GM12892 (cell line): ENCODE results near the gene SOS2.

ENCODE experiments used
- POLR2A ChIP-seq: IDR thresholded peaks from 2 replicates; pipeline ENCODE4 v1.6.1; 2011; ENCODE audit warnings: low read depth, low read length, control low read depth
- POLR2AphosphoS5 ChIP-seq: IDR thresholded peaks from 2 replicates; pipeline ENCODE4 v1.6.1; 2011; ENCODE audit warnings: low read depth, low read length, control low read depth
- TAF1 ChIP-seq: IDR thresholded peaks from 2 replicates; pipeline ENCODE4 v1.6.1; 2011; ENCODE audit warnings: low read depth, mild to moderate bottlenecking, control low read depth, low read length, borderline replicate concordance

GRCh38 chr14:50198499-50198898 is 32.9 kb downstream of the SOS2 start:
- TF ChIP-seq POLR2AphosphoS5, result no peak
- no peak for TF ChIP-seq POLR2A
- TF ChIP-seq TAF1, result no peak
